DOHH2 (cell line): ENCODE measurements around the gene ATP6V0B.

Source experiments
- H3F3A ChIP-seq: fragments of 200-600 bp; sonication (generic), shearing (Covaris generic); 2 replicates; pipeline ENCODE4 v1.6.0; 2016; ENCODE audit warnings: antibody characterized with exemption, mild to moderate bottlenecking; ENCODE audit not compliant: control insufficient read depth, insufficient read depth
- H3K27ac ChIP-seq: fragments of 200-600 bp; sonication (generic); 2 replicates; pipeline ENCODE4 v1.5.1; 2014; ENCODE audit warnings: low read depth, mild to moderate bottlenecking, low read length, moderate library complexity
- H3K27me3 ChIP-seq: fragments of 200-600 bp; sonication (generic); 2 replicates; pipeline ENCODE4 v1.6.1; 2014; ENCODE audit warnings: mild to moderate bottlenecking, low read length, mixed read lengths; ENCODE audit not compliant: control insufficient read depth
- H3K36me3 ChIP-seq: fragments of 200-600 bp; sonication (generic); 2 replicates; pipeline ENCODE4 v1.6.1; 2014; ENCODE audit warnings: mild to moderate bottlenecking, low read length, moderate library complexity, mixed read lengths; ENCODE audit not compliant: control insufficient read depth
- H3K4me1 ChIP-seq: fragments of 200-600 bp; sonication (generic); 2 replicates; pipeline ENCODE4 v1.6.1; 2014; ENCODE audit warnings: mild to moderate bottlenecking, low read length, mixed read lengths; ENCODE audit not compliant: control insufficient read depth
- H3K4me2 ChIP-seq: fragments of 200-600 bp; sonication (generic); 2 replicates; pipeline ENCODE4 v1.6.0; 2014; ENCODE audit warnings: mild to moderate bottlenecking, low read length, moderate library complexity
- H3K4me3 ChIP-seq: fragments of 200-600 bp; sonication (generic); 2 replicates; pipeline ENCODE4 v1.5.1; 2014; ENCODE audit warnings: mild to moderate bottlenecking, low read length, mixed read lengths
- H3K79me2 ChIP-seq: fragments of 200-600 bp; sonication (generic); 2 replicates; pipeline ENCODE4 v1.6.1; 2014; ENCODE audit warnings: mild to moderate bottlenecking, low read length, mixed read lengths; ENCODE audit not compliant: control insufficient read depth
- H3K9me2 ChIP-seq: fragments of 200-600 bp; sonication (generic); replicated peaks from 2 replicates; pipeline ENCODE4 v1.6.1; 2014; ENCODE audit warnings: mild to moderate bottlenecking, low read length, mixed read lengths; ENCODE audit not compliant: control insufficient read depth
- H3K9me3 ChIP-seq: fragments of 200-600 bp; sonication (generic); 2 replicates; pipeline ENCODE4 v1.6.1; 2014; ENCODE audit warnings: antibody characterized with exemption, low read length, mixed read lengths; ENCODE audit not compliant: control insufficient read depth, insufficient read depth
- H4K20me1 ChIP-seq: fragments of 200-600 bp; sonication (generic); 2 replicates; pipeline ENCODE4 v1.6.0; 2014; ENCODE audit warnings: low read depth, mild to moderate bottlenecking, antibody characterized with exemption, low read length, moderate library complexity; ENCODE audit not compliant: control insufficient read depth, insufficient read depth
- EZH2phosphoT487 ChIP-seq: fragments of 200-600 bp; sonication (generic); IDR thresholded peaks from 2 replicates; pipeline ENCODE4 v1.6.1; 2017; ENCODE audit warnings: borderline replicate concordance, mild to moderate bottlenecking, antibody characterized with exemption, low read length, moderate library complexity, mixed read lengths
- TF ChIP-seq, protein P1 (sequence below): fragments of 200-600 bp; sonication (generic); IDR thresholded peaks from one replicate; pipeline ENCODE4 v1.5.1; 2014; ENCODE audit warnings: antibody characterized with exemption, mild to moderate bottlenecking, low read depth, low read length; ENCODE audit not compliant: poor library complexity, severe bottlenecking

Gene ATP6V0B

GRCh38 chr1:44019466-44019948 lies 44.7 kb downstream of the ATP6V0B start:
- Histone ChIP-seq H3K9me3 (no peaks in the 10 kb centered on the region), H3K9me2 (no peaks in the 10 kb centered on the region), H3K4me3 (no peak overlapping the region), H3K27ac (no peak overlapping the region), H3K79me2 (no peaks in the 10 kb centered on the region), H4K20me1 (no peaks in the 10 kb centered on the region), H3K27me3 (no peaks in the 10 kb centered on the region), H3K36me3 (no peaks in the 10 kb centered on the region), H3K4me1 (no peaks in the 10 kb centered on the region), H3K4me2 (no peak overlapping the region), H3F3A (no peaks in the 10 kb centered on the region)
- TF ChIP-seq, protein P1, sequence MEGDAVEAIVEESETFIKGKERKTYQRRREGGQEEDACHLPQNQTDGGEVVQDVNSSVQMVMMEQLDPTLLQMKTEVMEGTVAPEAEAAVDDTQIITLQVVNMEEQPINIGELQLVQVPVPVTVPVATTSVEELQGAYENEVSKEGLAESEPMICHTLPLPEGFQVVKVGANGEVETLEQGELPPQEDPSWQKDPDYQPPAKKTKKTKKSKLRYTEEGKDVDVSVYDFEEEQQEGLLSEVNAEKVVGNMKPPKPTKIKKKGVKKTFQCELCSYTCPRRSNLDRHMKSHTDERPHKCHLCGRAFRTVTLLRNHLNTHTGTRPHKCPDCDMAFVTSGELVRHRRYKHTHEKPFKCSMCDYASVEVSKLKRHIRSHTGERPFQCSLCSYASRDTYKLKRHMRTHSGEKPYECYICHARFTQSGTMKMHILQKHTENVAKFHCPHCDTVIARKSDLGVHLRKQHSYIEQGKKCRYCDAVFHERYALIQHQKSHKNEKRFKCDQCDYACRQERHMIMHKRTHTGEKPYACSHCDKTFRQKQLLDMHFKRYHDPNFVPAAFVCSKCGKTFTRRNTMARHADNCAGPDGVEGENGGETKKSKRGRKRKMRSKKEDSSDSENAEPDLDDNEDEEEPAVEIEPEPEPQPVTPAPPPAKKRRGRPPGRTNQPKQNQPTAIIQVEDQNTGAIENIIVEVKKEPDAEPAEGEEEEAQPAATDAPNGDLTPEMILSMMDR, result no peak
- TF ChIP-seq EZH2phosphoT487, result no peak

GRCh38 chr1:44020464-44020863 lies 45.7 kb downstream of the ATP6V0B start:
- TF ChIP-seq EZH2phosphoT487, result no peak
- TF ChIP-seq, protein P1, result no peak
- H3K79me2 ChIP-seq, result no peaks in the 10 kb centered on the region
- H3K36me3 ChIP-seq, result no peaks in the 10 kb centered on the region

DNA sequence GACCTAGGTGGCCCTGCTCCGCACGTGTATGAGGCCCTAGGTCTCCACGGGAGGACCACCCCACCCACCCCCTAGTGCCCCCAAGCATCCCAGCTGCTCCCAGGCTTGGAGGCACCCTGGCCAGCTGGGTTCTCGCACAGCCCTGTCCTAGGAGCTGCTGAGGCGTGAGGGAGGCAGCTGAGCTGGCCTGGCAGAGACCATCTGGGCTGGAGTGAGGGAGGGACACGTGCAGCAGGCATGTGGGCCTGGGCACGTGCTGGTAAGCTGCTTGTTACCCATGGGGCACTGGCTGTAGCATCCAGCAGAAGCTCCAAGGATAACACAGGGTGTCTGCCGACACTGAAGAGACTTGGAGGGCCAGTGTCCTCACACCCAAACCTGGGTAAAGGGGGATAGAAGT lies 46.4 kb downstream of the ATP6V0B start:
- Histone ChIP-seq H4K20me1 (no peaks in the 10 kb centered on the region), H3K36me3 (no peaks in the 10 kb centered on the region), H3K27ac (no peak overlapping the region), H3K4me1 (peaks cover 7% of the 10 kb centered on the region), H3K4me2 (no peak overlapping the region), H3F3A (no peaks in the 10 kb centered on the region), H3K27me3 (no peaks in the 10 kb centered on the region), H3K9me2 (no peaks in the 10 kb centered on the region), H3K4me3 (no peak overlapping the region), H3K79me2 (no peaks in the 10 kb centered on the region), H3K9me3 (no peaks in the 10 kb centered on the region)
- TF ChIP-seq EZH2phosphoT487, result no peak

More at GRCh38 chr1:44020464-44020863, 45.7 kb downstream of the ATP6V0B start:
- Histone ChIP-seq H4K20me1 (no peaks in the 10 kb centered on the region), H3K4me2 (no peak overlapping the region), H3K9me2 (no peaks in the 10 kb centered on the region), H3K27ac (no peak overlapping the region), H3K4me3 (no peak overlapping the region), H3F3A (no peaks in the 10 kb centered on the region), H3K27me3 (no peaks in the 10 kb centered on the region), H3K9me3 (no peaks in the 10 kb centered on the region), H3K4me1 (no peaks in the 10 kb centered on the region; the same call in 1 of the 2 replicates)

DNA sequence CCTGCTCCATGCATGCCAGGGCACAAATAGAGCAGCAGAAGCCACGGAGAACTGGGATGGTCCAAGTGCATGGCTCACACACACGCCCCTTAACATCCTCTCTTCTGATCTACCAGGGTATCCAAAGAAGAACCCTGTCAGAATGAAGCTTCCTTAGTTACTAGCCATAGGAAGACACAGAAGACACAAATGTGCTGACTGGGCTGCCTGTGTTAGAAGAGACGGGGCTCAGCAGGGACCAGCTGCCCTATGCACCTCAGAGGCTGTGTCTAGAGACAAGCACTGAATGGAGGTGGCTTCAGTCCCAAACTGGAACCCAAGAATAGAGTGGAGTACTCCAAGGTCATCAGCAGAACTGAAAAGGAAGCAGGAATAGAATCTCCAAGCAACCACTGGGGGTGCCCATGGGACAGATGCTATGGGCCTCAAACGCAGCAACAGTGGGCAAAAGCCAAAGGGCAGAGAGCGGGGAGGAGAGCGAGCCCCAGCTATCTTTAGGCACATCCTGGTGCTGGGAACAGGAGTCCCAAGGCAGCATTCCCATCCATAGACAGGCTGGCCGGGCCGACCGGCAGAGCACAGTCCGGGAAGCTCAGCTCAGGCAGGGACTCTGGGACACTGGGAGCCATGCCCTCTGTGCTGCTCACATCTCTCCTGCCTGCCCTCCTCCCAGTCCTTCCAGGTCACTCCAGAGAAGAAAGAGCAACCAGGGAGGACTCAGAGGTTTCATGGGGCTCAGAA lies 47.0 kb downstream of the ATP6V0B start:
- Histone ChIP-seq H3K27ac (no peak overlapping the region), H3K9me2 (no peaks in the 10 kb centered on the region), H3K4me1 (peaks cover 8% of the 10 kb centered on the region), H4K20me1 (no peaks in the 10 kb centered on the region), H3K4me3 (no peak overlapping the region), H3K9me3 (no peaks in the 10 kb centered on the region), H3K4me2 (no peak overlapping the region), H3K36me3 (no peaks in the 10 kb centered on the region), H3K79me2 (no peaks in the 10 kb centered on the region), H3K27me3 (no peaks in the 10 kb centered on the region), H3F3A (no peaks in the 10 kb centered on the region)
- TF ChIP-seq, protein P1, result no peak
- no peak for TF ChIP-seq EZH2phosphoT487
